Gastrocnemius medialis (tissue), 4 donors: ENCODE data around the gene HAAO. TPM values are rescaled to one million over a fixed set of nuclear protein-coding genes. Genes with fewer than 3 reads are reported as not detected.

Source experiments
- ATAC-seq, 2 donors: fragments of 150-250 bp; one replicate each; pipeline ENCODE4 v1.9.1; 2016
- DNase-seq, 2 donors: peaks; one replicate each; pipeline ENCODE4 v3.0.0-alpha.2; 2019
- H3K27ac ChIP-seq, 4 donors: fragments of 200-600 bp; sonication (generic); 1 replicate in 1 of 4; 2 replicates in 3 of 4; pipeline ENCODE4 v1.5.1; 2016 to 2018; ENCODE audit warnings: mild to moderate bottlenecking in 2 of 4, moderate library complexity in 1 of 4
- H3K27me3 ChIP-seq, 3 donors: fragments of 200-600 bp; sonication (generic) in 2 of 3; 1 replicate in 1 of 3; 2 replicates in 2 of 3; pipeline versions ENCODE4 v1.5.1 to v1.6.0; 2016 to 2019; ENCODE audit warnings: mild to moderate bottlenecking in 1 of 3, moderate library complexity in 1 of 3
- H3K36me3 ChIP-seq, 2 donors: fragments of 200-600 bp; sonication (generic) in 1 of 2; one replicate each; pipeline ENCODE4 v1.5.1; 2017 to 2018
- H3K4me1 ChIP-seq, 2 donors: fragments of 200-600 bp; sonication (generic) in 1 of 2; one replicate each; pipeline ENCODE4 v1.5.1; 2016 to 2017; ENCODE audit warnings: mild to moderate bottlenecking in 2 of 2
- H3K4me3 ChIP-seq, 4 donors: fragments of 200-600 bp; sonication (generic) in 3 of 4; 1 replicate in 1 of 4; 2 replicates in 3 of 4; pipeline ENCODE4 v1.5.1; 2016 to 2019; ENCODE audit warnings: mild to moderate bottlenecking in 2 of 4
- H3K9me3 ChIP-seq, 3 donors: fragments of 200-600 bp; sonication (generic) in 2 of 3; 1 replicate in 1 of 3; 2 replicates in 2 of 3; pipeline ENCODE4 v1.5.1; 2016 to 2019
- POLR2A ChIP-seq, 2 donors: fragments of 450-650 bp; IDR thresholded peaks; one replicate each; pipeline ENCODE4 v1.6.1; 2017; ENCODE audit warnings: antibody characterized with exemption in 2 of 2, mild to moderate bottlenecking in 2 of 2, moderate library complexity in 2 of 2
- in situ Hi-C, 4 donors: fragments of 200-750 bp; cut with MboI; loops; one replicate each; pipeline versions ENCODE4 v1.15.0 to v1.8.0; 2017; ENCODE audit warnings: low sequenced_read_pairs in 4 of 4
- intact Hi-C: fragments of 100-400 bp; cut with DNase I; formaldehyde crosslinking; loops from one replicate; pipeline ENCODE4 v1.15.1; 2023; ENCODE audit warnings: low total_unique reads
- total RNA-seq, 4 donors: library from RNA; depleted of rRNA; stranded (reverse); fragments of >200 nt; gene quantifications; one replicate each; pipeline versions ENCODE4 v1.1.0 to v1.2.3, GENCODE V29; 2016
- TF ChIP-seq, protein P1 (sequence below), 5 experiments: fragments of 450-650 bp in 3 of 5; fragments of 200-600 bp in 2 of 5; sonication (generic) in 2 of 5; IDR thresholded peaks in 4 of 5; conservative IDR thresholded peaks in 1 of 5; 1 replicate in 4 of 5; 2 replicates in 1 of 5; pipeline ENCODE4 v1.5.1; 2016 to 2019; ENCODE audit warnings: antibody characterized with exemption in 5 of 5, mild to moderate bottlenecking in 3 of 5, moderate library complexity in 3 of 5

The HAAO gene
- total RNA-seq, 4 donors from 2014 or later = 0.53 to 2.5 (median 2.1) TPM

DNA sequence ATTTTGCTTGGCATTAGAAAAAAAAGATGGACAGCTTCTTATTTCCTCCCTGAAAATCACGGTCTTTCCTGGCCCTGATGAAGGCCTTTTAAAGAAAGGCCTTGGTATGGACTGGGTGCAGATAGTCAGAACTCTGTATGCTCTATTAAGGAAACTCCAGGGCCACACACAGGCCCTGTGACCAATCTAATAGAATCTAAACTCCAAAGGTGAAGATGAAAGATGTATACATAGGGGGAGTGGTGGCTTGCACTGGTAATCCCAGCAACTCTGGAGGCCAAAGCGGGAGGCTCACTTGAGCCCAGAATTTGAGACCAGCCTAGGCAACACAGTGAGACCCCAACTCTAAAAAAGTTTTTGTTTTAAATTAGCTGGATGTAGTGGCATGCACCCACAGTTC lies 65.7 kb downstream of the HAAO start:
- DNase-seq (no peak), ATAC-seq (no peak)
- intact Hi-C loops = no loop called here

DNA sequence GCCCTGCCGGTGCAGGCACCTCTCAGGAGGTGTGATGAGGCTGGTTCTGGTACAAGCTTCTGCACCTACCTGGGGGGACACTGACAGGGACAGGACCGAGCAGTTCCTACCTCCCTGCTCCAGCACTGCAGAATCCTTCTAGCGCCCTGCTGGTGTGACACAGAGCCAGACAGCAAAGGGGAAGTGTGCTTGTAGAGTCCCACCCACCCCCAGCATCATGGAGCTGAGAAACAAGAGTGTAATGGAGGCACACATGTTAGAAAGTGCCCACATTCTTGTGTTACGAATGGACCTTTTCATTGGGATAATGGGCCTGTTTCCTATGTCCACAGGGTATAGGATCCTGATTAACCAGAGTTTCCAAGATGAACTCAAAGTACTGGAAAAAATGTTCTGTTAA lies 66.7 kb downstream of the HAAO start:
- no peak overlapping the region for H3K4me3 ChIP-seq
- H3K4me1 ChIP-seq = peaks cover 0 to 5% of the 10 kb centered on the region in 2 donors
- TF ChIP-seq, protein P1, sequence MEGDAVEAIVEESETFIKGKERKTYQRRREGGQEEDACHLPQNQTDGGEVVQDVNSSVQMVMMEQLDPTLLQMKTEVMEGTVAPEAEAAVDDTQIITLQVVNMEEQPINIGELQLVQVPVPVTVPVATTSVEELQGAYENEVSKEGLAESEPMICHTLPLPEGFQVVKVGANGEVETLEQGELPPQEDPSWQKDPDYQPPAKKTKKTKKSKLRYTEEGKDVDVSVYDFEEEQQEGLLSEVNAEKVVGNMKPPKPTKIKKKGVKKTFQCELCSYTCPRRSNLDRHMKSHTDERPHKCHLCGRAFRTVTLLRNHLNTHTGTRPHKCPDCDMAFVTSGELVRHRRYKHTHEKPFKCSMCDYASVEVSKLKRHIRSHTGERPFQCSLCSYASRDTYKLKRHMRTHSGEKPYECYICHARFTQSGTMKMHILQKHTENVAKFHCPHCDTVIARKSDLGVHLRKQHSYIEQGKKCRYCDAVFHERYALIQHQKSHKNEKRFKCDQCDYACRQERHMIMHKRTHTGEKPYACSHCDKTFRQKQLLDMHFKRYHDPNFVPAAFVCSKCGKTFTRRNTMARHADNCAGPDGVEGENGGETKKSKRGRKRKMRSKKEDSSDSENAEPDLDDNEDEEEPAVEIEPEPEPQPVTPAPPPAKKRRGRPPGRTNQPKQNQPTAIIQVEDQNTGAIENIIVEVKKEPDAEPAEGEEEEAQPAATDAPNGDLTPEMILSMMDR (IDR thresholded peaks at IDR 0.05 in 4 of 5, conservative IDR thresholded peaks at IDR 0.05 in 1 of 5) = no peak
- no peak for TF ChIP-seq POLR2A (IDR thresholded peaks at IDR 0.05)
- intact Hi-C loops = no loop called here
- no peak for ATAC-seq
- in situ Hi-C loops = no loop called here
- H3K27ac ChIP-seq = no peak overlapping the region
- H3K36me3 ChIP-seq = peaks cover 0 to 4% of the 10 kb centered on the region in 2 donors
- DNase-seq = no peak
- H3K27me3 ChIP-seq = no peaks in the 10 kb centered on the region
- no peaks in the 10 kb centered on the region for H3K9me3 ChIP-seq

More for the DNA sequence above, 65.7 kb downstream of the HAAO start:
- TF ChIP-seq POLR2A (IDR thresholded peaks at IDR 0.05) = no peak
- TF ChIP-seq, protein P1 (IDR thresholded peaks at IDR 0.05 in 4 of 5, conservative IDR thresholded peaks at IDR 0.05 in 1 of 5) = no peak
- Histone ChIP-seq H3K4me1 (peaks cover 0 to 5% of the 10 kb centered on the region in 2 donors), H3K27ac (no peak overlapping the region), H3K4me3 (no peak overlapping the region), H3K36me3 (peaks cover 0 to 4% of the 10 kb centered on the region in 2 donors), H3K27me3 (no peaks in the 10 kb centered on the region), H3K9me3 (no peaks in the 10 kb centered on the region)
- in situ Hi-C loops = no loop called here

DNA sequence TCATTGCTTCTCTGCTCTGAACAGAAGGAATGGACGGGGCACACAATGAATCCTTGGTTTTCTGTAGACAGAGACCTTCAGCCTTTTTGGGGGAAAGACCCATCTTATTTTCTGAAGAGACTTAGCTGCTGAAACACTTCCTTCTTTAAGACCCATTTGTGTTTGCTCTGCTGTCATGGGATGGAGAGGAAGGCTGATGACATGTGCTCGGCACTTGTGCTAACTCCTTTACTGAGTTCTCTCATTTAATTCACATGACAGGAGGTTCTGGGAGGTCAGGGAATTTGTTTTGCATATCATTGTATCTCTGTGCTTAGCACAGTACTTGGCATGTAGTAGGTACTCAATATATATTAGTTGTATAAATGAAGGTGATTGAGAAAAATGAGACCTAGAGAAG lies 67.5 kb downstream of the HAAO start:
- no peak overlapping the region for H3K4me3 ChIP-seq
- no peaks in the 10 kb centered on the region for H3K9me3 ChIP-seq
- in situ Hi-C loops = no loop called here
- intact Hi-C loops = no loop called here
- no peak for ATAC-seq
- H3K4me1 ChIP-seq = peaks cover 0 to 5% of the 10 kb centered on the region in 2 donors
- DNase-seq = no peak
- H3K36me3 ChIP-seq = peaks cover 0 to 4% of the 10 kb centered on the region in 2 donors
- H3K27ac ChIP-seq = no peak overlapping the region
- TF ChIP-seq, protein P1 (IDR thresholded peaks at IDR 0.05 in 4 of 5, conservative IDR thresholded peaks at IDR 0.05 in 1 of 5) = no peak
- TF ChIP-seq POLR2A (IDR thresholded peaks at IDR 0.05) = no peak
- no peaks in the 10 kb centered on the region for H3K27me3 ChIP-seq

DNA sequence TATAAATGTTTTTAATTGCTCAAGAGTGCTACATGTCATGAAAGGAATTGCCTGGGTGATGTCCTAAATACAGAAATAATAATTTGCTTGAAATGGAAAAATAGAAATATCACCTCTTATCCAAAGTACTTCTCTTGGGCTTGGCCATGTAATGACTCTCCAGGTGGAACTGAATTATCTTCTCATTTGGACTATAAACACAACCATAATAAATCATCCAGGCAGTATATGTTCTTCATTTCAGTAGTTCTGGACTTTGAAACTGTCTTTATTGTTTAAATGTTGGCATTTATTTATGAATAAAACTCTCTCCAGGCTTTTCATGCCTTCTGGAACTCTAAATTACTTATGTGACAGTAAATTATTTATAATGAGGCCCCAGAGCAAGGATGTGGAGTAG lies 68.9 kb downstream of the HAAO start:
- ATAC-seq = no peak
- in situ Hi-C loops = no loop called here
- Histone ChIP-seq H3K4me1 (peaks cover 0 to 5% of the 10 kb centered on the region in 2 donors), H3K36me3 (no peaks in the 10 kb centered on the region), H3K4me3 (no peak overlapping the region), H3K9me3 (no peaks in the 10 kb centered on the region), H3K27ac (no peak overlapping the region), H3K27me3 (no peaks in the 10 kb centered on the region)
- DNase-seq = no peak
- intact Hi-C loops = no loop called here
- TF ChIP-seq, protein P1 (IDR thresholded peaks at IDR 0.05 in 4 of 5, conservative IDR thresholded peaks at IDR 0.05 in 1 of 5) = no peak
- no peak for TF ChIP-seq POLR2A (IDR thresholded peaks at IDR 0.05)
